GM23338 (cell line): Measurements from ENCODE around the gene SCAANT1. TPM values are rescaled to one million over a fixed set of nuclear protein-coding genes. Genes with fewer than 3 reads are reported as not detected.

Source experiments
- ATAC-seq: fragments of 200-7000 bp; cut with Tn5 transposase; 3 replicates; pipeline ENCODE4 v1.9.1; 2020
- DNase-seq: peaks from one replicate; pipeline ENCODE4 v3.0.0-alpha.2; 2015; ENCODE audit warnings: low spot score
- H2AFZ ChIP-seq: fragments of 200-600 bp; sonication (generic); 2 replicates; pipeline ENCODE4 v1.8.0; 2016; ENCODE audit warnings: antibody characterized with exemption, mild to moderate bottlenecking, moderate library complexity
- H3F3A ChIP-seq: fragments of 200-600 bp; sonication (generic); replicated peaks from 2 replicates; pipeline ENCODE4 v1.8.0; 2017; ENCODE audit warnings: antibody characterized with exemption, mixed run types, low read depth
- H3K27ac ChIP-seq: fragments of 200-600 bp; sonication (generic); 2 replicates; pipeline ENCODE4 v1.6.1; 2016; ENCODE audit warnings: low read depth
- H3K27me3 ChIP-seq: fragments of 200-600 bp; sonication (generic); 2 replicates; pipeline ENCODE4 v1.8.0; 2016; ENCODE audit warnings: mild to moderate bottlenecking, mixed run types, moderate library complexity; ENCODE audit not compliant: insufficient read depth
- H3K36me3 ChIP-seq: fragments of 200-600 bp; sonication (generic); 2 replicates; pipeline ENCODE4 v1.8.0; 2016; ENCODE audit warnings: mild to moderate bottlenecking; ENCODE audit not compliant: insufficient read depth
- H3K4me1 ChIP-seq: fragments of 200-600 bp; sonication (generic); 2 replicates; pipeline ENCODE4 v1.8.0; 2016; ENCODE audit warnings: mild to moderate bottlenecking, moderate library complexity; ENCODE audit not compliant: insufficient read depth
- H3K4me2 ChIP-seq: fragments of 200-600 bp; sonication (generic); 2 replicates; pipeline ENCODE4 v1.7.1; 2017; ENCODE audit warnings: mixed run types
- H3K4me3 ChIP-seq: fragments of 200-600 bp; sonication (generic); 2 replicates; pipeline ENCODE4 v1.6.1; 2016; ENCODE audit warnings: mixed run types
- H3K79me2 ChIP-seq: fragments of 200-600 bp; sonication (generic); replicated peaks from 2 replicates; pipeline ENCODE4 v1.8.0; 2017; ENCODE audit warnings: mild to moderate bottlenecking; ENCODE audit not compliant: insufficient read depth
- H3K9me2 ChIP-seq: fragments of 200-600 bp; sonication (generic); 2 replicates; pipeline ENCODE4 v1.8.0; 2017; ENCODE audit not compliant: insufficient read depth
- H4K20me1 ChIP-seq: fragments of 200-600 bp; sonication (generic); replicated peaks from 2 replicates; pipeline ENCODE4 v1.8.0; 2017; ENCODE audit warnings: mild to moderate bottlenecking; ENCODE audit not compliant: insufficient read depth
- H3K27ac Mint-ChIP-seq: 2 replicates; pipeline ENCODE4 v1.8.0; 2020; ENCODE audit warnings: inconsistent platforms, mild to moderate bottlenecking, moderate library complexity, mixed read lengths
- H3K27me3 Mint-ChIP-seq: 3 replicates; pipeline ENCODE4 v1.8.0; 2022; ENCODE audit warnings: low read depth, mild to moderate bottlenecking, moderate library complexity, mixed read lengths, inconsistent platforms; ENCODE audit not compliant: insufficient read depth, poor library complexity
- H3K36me3 Mint-ChIP-seq: 3 replicates; pipeline ENCODE4 v1.8.0; 2021; ENCODE audit warnings: low read depth, mild to moderate bottlenecking, inconsistent platforms, moderate library complexity, mixed read lengths
- H3K4me1 Mint-ChIP-seq: 3 replicates; pipeline ENCODE4 v1.8.0; 2020; ENCODE audit warnings: mild to moderate bottlenecking, inconsistent platforms, mixed read lengths
- H3K4me3 Mint-ChIP-seq: 3 replicates; pipeline ENCODE4 v1.8.0; 2021; ENCODE audit warnings: moderate library complexity, mild to moderate bottlenecking, inconsistent platforms, mixed read lengths
- H3K9me3 Mint-ChIP-seq: 3 replicates; pipeline ENCODE4 v1.8.0; 2020; ENCODE audit warnings: moderate library complexity, mild to moderate bottlenecking, inconsistent platforms, mixed read lengths
- CREB1 ChIP-seq: fragments of 250-450 bp; sonication (Bioruptor Pico); IDR thresholded peaks from 2 replicates; pipeline ENCODE4 v1.5.0; 2020; ENCODE audit warnings: low read depth, mild to moderate bottlenecking, moderate library complexity
- CTCF ChIP-seq, 2 experiments: fragments of 200-600 bp in 1 of 2; sonication (generic) in 1 of 2; conservative IDR thresholded peaks; 2 replicates each; pipeline versions ENCODE4 v1.5.1 to v1.6.1; 2016 to 2017; ENCODE audit warnings: antibody characterized with exemption in 2 of 2, low read depth in 2 of 2, mild to moderate bottlenecking in 2 of 2, moderate library complexity in 1 of 2
- ETS1 ChIP-seq: IDR thresholded peaks from 2 replicates; pipeline ENCODE4 v1.6.1; 2016; ENCODE audit warnings: antibody characterized with exemption
- EZH2 ChIP-seq: fragments of 200-600 bp; sonication (generic); IDR thresholded peaks from one replicate; pipeline ENCODE4 v1.8.0; 2017; ENCODE audit warnings: antibody characterized with exemption, mild to moderate bottlenecking, low read depth; ENCODE audit not compliant: unreplicated experiment
- EZH2phosphoT487 ChIP-seq: fragments of 200-600 bp; sonication (generic); IDR thresholded peaks from one replicate; pipeline ENCODE4 v1.8.1; 2018; ENCODE audit warnings: antibody characterized with exemption; ENCODE audit not compliant: unreplicated experiment
- JUNB ChIP-seq: IDR thresholded peaks from one replicate; pipeline ENCODE4 v1.6.1; 2016; ENCODE audit warnings: antibody characterized with exemption; ENCODE audit not compliant: unreplicated experiment
- NANOG ChIP-seq: IDR thresholded peaks from 2 replicates; pipeline ENCODE4 v1.6.1; 2016; ENCODE audit warnings: antibody characterized with exemption, borderline replicate concordance
- POLR2AphosphoS5 ChIP-seq: IDR thresholded peaks from 2 replicates; pipeline ENCODE4 v1.6.1; 2016; ENCODE audit warnings: antibody characterized with exemption, low read depth
- REST ChIP-seq: IDR thresholded peaks from one replicate; pipeline ENCODE4 v1.6.1; 2018; ENCODE audit warnings: antibody characterized with exemption; ENCODE audit not compliant: unreplicated experiment
- STAT1 ChIP-seq: IDR thresholded peaks from one replicate; pipeline ENCODE4 v1.6.1; 2016; ENCODE audit warnings: antibody characterized with exemption; ENCODE audit not compliant: unreplicated experiment
- ZNF114 ChIP-seq: fragments of 250-450 bp; sonication (Bioruptor Pico); IDR thresholded peaks from 2 replicates; pipeline ENCODE4 v1.5.0; 2020; ENCODE audit warnings: mild to moderate bottlenecking, moderate library complexity
- ZNF331 ChIP-seq: fragments of 250-450 bp; sonication (Bioruptor Pico); IDR thresholded peaks from 2 replicates; pipeline ENCODE4 v1.5.0; 2020; ENCODE audit warnings: low read depth, mild to moderate bottlenecking, moderate library complexity
- polyA plus RNA-seq: library from polyadenylated mRNA; unstranded; fragments of >200 nt; fragmentation: Nextera tagmentation; extraction: Ambion mirVana; gene quantifications from 2 replicates; pipeline ENCODE4 v1.2.1, GENCODE V29; 2016
- total RNA-seq: library from RNA; depleted of rRNA; stranded (reverse); fragments of >200 nt; shearing (Covaris generic); gene quantifications from 2 replicates; pipeline ENCODE4 v1.2.3, GENCODE V29; 2014

The SCAANT1 gene
- total and polyA plus RNA-seq, 2 experiments from 2014 or later, result 1.2 TPM; not detected in 1

- Mint-ChIP-seq H3K4me3 (no peak overlapping the region), H3K36me3 (no peaks in the 10 kb centered on the region; the same call in 2 of the 3 replicates), H3K9me3 (no peaks in the 10 kb centered on the region), H3K4me1 (peaks cover 33% of the 10 kb centered on the region), H3K27me3 (peaks cover 7% of the 10 kb centered on the region), H3K27ac (peak overlapping the region; percentile 84)
- Histone ChIP-seq H3K27ac (peak overlapping the region; percentile 52; the same call in 1 of the 2 replicates), H3K27me3 (no peaks in the 10 kb centered on the region), H3K36me3 (no peaks in the 10 kb centered on the region), H3K9me2 (no peaks in the 10 kb centered on the region), H3F3A (no peaks in the 10 kb centered on the region), H3K4me1 (no peaks in the 10 kb centered on the region), H3K79me2 (peaks cover 22% of the 10 kb centered on the region; the same call in 1 of the 2 replicates), H4K20me1 (no peaks in the 10 kb centered on the region), H3K4me2 (no peak overlapping the region), H3K4me3 (no peak overlapping the region), H2AFZ (no peak overlapping the region)
- ATAC-seq (no peak), DNase-seq (no peak)
- TF ChIP-seq REST, result no peak
- no peak for TF ChIP-seq CTCF (conservative IDR thresholded peaks at IDR 0.05; ENCODE audit: low read depth in 2 of 2)
- TF ChIP-seq EZH2, result no peak
- TF ChIP-seq ZNF114 (CRISPR knock-in tag), result no peak
- TF ChIP-seq NANOG, result no peak
- no peak for TF ChIP-seq JUNB
- no peak for TF ChIP-seq STAT1
- TF ChIP-seq CREB1 (CRISPR knock-in tag), result no peak
- no peak for TF ChIP-seq POLR2AphosphoS5
Measured at GRCh38 chr3:63943678-63944077, 31.5 kb upstream of the SCAANT1 start.

- Histone ChIP-seq H3K4me2 (no peak overlapping the region), H3K4me1 (no peaks in the 10 kb centered on the region), H2AFZ (no peak overlapping the region), H3K4me3 (no peak overlapping the region), H3F3A (no peaks in the 10 kb centered on the region), H3K27me3 (no peaks in the 10 kb centered on the region), H3K9me2 (no peaks in the 10 kb centered on the region), H4K20me1 (no peaks in the 10 kb centered on the region), H3K27ac (no peak overlapping the region), H3K36me3 (no peaks in the 10 kb centered on the region), H3K79me2 (peaks cover 30% of the 10 kb centered on the region; the same call in 1 of the 2 replicates)
- DNase-seq (no peak), ATAC-seq (no peak)
- Mint-ChIP-seq H3K4me3 (no peak overlapping the region), H3K4me1 (peaks cover 33% of the 10 kb centered on the region), H3K27ac (no peak overlapping the region), H3K9me3 (no peaks in the 10 kb centered on the region), H3K27me3 (peaks cover 4% of the 10 kb centered on the region), H3K36me3 (no peaks in the 10 kb centered on the region; the same call in 2 of the 3 replicates)
- TF ChIP-seq CREB1 (CRISPR knock-in tag) (no peak), JUNB (no peak), ETS1 (no peak), EZH2phosphoT487 (no peak), ZNF114 (CRISPR knock-in tag) (no peak), REST (no peak), STAT1 (no peak), ZNF331 (no peak), EZH2 (no peak)
Measured at GRCh38 chr3:63942528-63942927, 30.3 kb upstream of the SCAANT1 start.
